ENCODE results near the gene ACOX1.
"Not testable (repeated sequence)": the region's sequence is repeated elsewhere in the genome, so short reads cannot be mapped to it uniquely, and the experiment has no call there.

The ACOX1 gene

DNA sequence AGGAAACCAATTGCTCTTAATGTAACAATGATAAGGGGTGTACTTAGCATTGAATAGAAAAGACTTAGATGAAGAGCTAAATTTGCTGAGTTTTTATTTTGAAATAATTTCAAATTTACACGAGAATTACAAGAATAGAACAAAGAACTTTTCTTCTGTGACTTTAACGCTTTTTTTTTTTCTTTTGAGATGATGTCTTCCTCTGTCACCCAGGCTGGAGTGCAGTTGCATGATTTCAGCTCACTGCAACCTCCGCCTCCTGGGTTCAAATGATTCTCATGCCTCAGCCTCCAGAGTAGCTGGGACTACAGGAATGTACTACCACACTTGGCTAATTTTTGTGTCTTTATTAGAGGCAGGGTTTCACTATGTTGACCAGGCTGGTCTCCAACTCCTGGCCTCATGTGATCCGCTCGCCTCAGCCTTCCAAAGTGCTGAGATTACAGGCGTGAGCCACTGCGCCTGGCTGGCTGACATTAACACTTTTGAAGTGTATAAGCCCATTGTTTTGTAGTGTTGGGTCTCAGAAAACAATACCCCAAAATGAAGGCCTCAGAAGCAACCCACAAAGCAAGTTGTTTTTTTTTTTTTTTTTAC, 2.2 kb upstream of the ACOX1 start:
- no peak for DNase-seq (ENCODE audit: low read depth)

GRCh38 chr17:75980188-75981018, 1.4 kb upstream of the ACOX1 start:
- no peak for DNase-seq (ENCODE audit: low read depth)

GRCh38 chr17:75979705-75980187, 780 bp upstream of the ACOX1 start:
- DNase-seq (ENCODE audit: low read depth): no peak

DNA sequence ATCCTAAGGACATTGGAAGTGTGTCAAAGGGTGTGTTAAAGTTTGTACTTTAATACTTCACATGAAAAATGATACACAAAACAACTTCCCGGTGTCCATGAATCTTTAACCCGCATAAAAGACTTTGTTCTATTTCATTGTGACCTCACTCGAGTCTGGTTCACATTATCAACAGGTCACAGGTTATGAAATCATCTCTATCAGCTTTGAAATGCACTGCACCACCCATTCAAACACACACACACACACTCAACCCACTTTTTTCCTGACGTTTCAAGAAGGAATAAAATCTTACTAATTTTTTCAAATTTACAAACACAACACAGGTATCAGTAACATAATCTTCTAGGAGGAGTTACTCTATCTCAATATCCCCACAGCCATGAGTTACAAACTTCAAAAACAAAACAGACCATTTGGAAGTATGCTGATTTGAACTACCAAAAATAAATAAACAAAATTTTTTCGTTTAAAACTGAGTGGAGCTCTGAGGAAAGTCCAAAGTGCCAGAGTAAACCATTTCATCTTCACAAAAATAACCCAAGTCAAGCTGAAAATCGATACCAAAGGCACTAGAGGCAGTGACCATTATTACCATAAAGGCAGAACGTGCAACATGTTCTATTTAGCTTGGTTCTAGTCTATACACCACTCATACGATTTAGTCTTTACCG, 2.7 kb downstream of the ACOX1 start:
- no peak for DNase-seq (ENCODE audit: low read depth)

GRCh38 chr17:75975757-75976174, 3.2 kb downstream of the ACOX1 start:
- no peak for DNase-seq (ENCODE audit: low read depth)

- not testable (repeated sequence) for DNase-seq (ENCODE audit: low read depth)
Measured at GRCh38 chr17:75975187-75975586, 3.8 kb downstream of the ACOX1 start.

- DNase-seq (ENCODE audit: low read depth): no peak
Measured at GRCh38 chr17:75970626-75971025, 8.3 kb downstream of the ACOX1 start.

DNA sequence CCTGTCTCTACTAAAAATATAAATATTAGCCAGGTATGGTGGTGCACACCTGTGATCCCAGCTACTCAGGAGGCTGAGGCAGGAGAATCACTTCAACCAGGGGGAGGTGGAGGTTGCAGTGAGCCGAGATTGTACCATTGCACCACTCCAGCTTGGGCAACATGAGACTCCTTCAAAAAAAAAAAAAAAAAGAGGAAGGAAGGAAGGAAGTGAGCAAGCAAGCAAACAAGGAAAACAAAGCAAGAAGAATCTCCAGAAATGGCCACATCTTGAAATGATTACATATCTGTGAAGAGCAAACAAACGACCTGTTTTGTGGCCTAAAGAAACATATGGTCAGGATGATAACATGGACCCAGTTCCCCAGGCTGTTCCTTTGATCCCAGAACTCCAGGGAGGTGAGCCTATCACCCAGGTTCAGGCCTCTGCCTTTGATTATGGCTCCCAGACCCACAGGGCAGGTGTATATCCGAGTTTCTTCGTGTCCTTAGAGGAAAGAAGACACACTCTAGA, 8.9 kb downstream of the ACOX1 start:
- DNase-seq (ENCODE audit: low read depth): no peak

DNA sequence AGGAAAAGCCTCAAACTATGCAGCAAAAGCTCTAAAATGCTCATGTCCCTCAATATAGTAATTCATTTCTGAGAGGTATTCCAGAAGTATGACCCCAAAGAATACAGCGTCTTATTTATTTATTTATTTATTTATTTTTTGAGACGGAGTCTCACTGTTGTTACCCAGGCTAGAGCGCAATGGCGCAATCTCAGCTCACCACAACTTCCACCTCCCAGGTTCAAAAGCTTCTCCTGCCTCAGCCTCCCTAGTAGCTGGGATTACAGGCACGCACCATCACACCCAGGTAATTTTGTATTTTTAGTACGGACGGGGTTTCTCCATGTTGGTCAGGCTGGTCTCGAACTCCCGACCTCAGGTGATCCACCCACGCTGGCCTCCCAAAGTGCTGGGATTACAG, 9.9 kb downstream of the ACOX1 start:
- DNase-seq (ENCODE audit: low read depth): not testable (repeated sequence)

GRCh38 chr17:75965468-75965867, 13.5 kb downstream of the ACOX1 start:
- no peak for DNase-seq (ENCODE audit: low read depth)

DNA sequence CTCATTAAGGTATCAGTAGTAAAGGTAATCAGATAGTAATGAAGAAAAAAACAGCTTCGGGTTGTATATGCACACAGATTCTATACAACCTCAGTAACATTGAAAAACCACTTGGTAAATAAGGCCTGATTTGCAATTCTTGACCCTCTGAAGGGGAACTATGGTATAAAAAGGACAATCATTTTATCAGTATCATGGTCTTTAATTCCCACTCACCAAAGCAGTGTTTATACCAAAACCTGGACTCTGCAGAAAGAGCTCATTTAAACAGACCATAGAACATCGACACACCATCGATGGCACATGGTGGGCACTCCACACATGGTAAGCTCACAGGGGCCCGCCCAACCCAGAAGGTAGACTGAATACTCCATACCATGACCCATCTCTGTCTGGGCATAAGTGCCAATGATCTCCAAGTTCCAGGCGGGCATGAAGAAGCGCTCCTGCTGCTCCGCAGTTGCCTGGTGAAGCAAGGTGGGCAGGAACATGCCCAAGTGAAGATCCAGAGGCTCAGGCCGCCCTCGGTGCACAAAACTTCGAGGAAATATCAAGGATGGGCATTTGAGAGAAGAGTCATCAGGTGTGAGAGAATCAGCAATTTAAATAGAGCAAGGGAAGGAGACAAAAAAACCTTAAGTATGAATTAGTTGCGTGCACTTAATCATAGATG, 19.0 kb downstream of the ACOX1 start:
- DNase-seq (ENCODE audit: low read depth): no peak

GRCh38 chr17:75959051-75959838, 19.7 kb downstream of the ACOX1 start:
- no peak for DNase-seq (ENCODE audit: low read depth)

DNA sequence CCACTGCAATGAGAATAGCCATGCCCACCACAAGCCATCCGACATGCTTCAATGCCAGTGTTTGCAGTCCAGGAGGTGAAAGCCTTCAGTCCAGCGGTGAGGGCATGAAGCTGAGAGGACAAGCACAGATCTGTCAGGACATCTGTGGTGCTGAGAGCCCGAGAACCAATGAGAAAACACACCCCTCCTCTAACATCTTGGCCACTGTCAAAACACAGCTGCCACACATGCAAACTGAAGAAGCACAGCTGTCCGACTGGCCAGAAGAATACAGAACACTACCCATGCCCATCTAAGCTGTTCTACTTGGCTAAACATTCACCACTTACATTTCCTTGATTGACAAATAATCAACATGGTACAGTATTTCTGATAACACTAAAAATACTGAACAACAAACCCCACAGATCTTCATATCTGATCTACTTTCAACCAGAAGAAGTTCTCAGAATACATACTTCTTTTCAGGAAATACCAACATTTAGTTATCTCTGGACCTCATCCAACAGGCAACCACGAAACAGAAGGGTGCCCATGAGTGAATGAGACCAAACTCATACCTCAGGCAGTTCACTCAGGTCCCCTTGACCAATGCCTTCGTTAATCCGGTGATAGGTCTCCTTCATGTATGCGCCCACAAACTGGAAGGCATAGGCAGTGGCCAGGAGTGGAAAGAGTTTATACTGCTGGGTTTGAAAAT, 28.0 kb downstream of the ACOX1 start:
- no peak for DNase-seq (ENCODE audit: low read depth)

GRCh38 chr17:75950421-75950820, 28.5 kb downstream of the ACOX1 start:
- no peak for DNase-seq (ENCODE audit: low read depth)

DNA sequence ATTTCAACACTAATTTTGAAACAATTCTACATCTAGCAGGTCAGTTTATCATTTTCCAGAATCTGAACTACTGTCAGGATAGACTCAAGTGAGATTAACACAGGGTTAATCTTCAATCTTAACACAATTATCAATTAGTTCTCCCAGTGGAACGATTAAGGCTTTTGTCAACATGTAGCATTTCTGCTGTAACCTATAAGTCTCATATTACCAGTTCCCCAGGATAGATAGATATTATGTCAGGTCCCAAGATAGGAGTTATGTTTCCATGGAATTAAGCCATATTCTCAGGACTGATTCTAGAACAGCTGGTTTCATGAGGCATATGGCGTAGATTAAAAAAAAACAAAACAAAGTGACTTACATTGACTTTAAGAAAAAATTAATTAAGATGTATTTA, 33.8 kb downstream of the ACOX1 start:
- DNase-seq (ENCODE audit: low read depth): no peak

- DNase-seq (ENCODE audit: low read depth): no peak
Measured at GRCh38 chr17:75943491-75943890, 35.5 kb downstream of the ACOX1 start.

DNA sequence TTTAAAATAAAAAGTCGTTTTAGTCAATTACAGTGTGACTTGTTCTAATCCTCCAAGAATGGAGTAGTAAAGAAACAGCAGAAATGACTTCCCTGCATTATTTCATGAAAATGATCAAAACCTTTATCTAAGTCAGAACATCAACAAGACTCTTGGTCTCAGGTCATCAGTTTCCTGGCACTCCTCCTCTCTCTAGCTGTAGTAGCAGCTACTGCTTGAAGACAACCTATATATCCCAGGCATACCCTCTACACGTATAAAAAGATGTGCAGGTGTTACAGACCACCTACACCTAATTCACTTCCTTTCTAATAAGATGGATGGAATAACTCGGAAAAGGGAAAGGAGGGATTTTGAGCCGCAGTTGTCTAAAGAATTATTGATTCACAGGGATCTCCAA, 36.5 kb downstream of the ACOX1 start:
- no peak for DNase-seq (ENCODE audit: low read depth)

DNA sequence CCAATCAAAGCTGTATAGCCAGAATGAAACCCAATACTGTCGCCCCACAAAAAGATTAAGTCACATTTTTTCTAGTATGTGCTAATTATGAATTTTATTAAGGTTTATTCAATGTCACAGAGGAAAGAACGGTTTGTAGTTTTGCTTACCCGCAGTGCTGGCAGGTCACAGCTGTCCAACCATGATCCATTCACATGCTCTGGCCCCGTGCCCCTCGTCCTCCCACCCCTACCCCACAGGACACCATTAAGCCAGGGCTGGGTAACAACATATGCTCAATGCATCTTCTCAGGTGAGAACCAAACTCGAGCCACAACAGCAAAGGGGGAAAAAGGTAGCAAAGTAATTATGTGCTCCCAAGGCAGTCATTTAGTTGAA, 37.5 kb downstream of the ACOX1 start:
- DNase-seq (ENCODE audit: low read depth): no peak

DNA sequence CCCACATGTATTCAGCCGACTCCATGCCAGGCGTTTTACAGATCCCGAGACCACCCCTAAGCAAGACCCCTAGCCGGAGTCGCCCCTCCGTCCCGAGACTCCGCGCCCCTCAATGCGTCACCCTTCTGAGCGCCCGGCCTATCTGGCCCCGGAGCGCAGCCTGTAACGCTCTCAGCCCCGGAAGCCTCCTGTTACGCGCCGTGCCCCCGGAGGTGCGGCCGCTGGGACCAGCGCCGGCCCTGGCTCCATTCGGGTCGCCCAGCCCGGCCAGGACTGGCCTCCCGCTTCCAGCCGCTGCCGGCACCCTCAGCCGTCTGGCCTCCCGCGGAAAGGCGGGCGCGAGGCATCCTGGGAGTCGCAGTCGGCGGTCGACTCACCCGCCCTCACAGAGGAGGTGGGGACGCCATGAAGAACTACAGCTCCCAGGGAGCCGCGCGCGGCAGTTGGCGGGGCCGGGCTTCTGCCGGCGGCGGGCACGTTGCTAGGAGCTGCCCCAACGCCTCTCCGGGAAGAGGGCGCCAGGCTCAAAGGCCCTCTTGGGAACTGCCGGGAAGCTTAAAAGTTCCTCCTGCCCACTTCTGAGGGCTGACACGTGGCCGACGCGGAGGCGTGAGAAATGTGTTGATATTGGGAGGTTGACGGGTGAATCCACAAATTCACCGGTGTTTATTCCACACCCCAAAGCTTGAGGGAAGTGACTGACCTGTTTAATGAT, 38.1 kb downstream of the ACOX1 start, which contains the start of gene FBF1:
TSS of gene FBF1 (minus strand) at position 316 of the 715 bp plus-strand sequence. CDS start 2,893 bp downstream, outside the sequence.
- DNase-seq (ENCODE audit: low read depth): peak; percentile 84

- DNase-seq (ENCODE audit: low read depth): no peak
Measured at GRCh38 chr17:75937652-75938051, 41.3 kb downstream of the ACOX1 start.

Measured in activated T-cell treated with anti-CD3 and anti-CD28 coated beads for 24 hours (primary cell).